GM12878 (cell line): Measurements from ENCODE around the gene ME2. TPM values are rescaled to one million over a fixed set of nuclear protein-coding genes. Genes with fewer than 3 reads are reported as not detected.

ENCODE experiments used
- ATAC-seq: fragments of 200-7000 bp; cut with Tn5 transposase; 3 replicates; pipeline ENCODE4 v1.9.1; 2020; ENCODE audit warnings: mild to moderate bottlenecking, moderate library complexity
- BruUV-seq: library from RNA; stranded (reverse); fragments of 400-500 nt; replicated peaks from 2 replicates; lab custom pipeline; 2021; lab: Mats Ljungman, UMichigan
- CTCF ChIA-PET: fragments of 300-600 bp; sonication (Branson Sonifier 250); formaldehyde crosslinking; extraction: SDS; loops from one replicate; lab custom pipeline; 2021; ENCODE audit warnings: inconsistent platforms; lab: Yijun Ruan, JAX
- POLR2A ChIA-PET: fragments of 350-600 bp; formaldehyde crosslinking; extraction: SDS; loops from one replicate; lab custom pipeline; 2021; ENCODE audit warnings: inconsistent platforms; lab: Charles Lee
- RAD21 ChIA-PET: fragments of 300-600 bp; sonication (Branson Sonifier 250); formaldehyde crosslinking; loops from one replicate; lab custom pipeline; 2023; ENCODE audit warnings: antibody characterized with exemption; ENCODE audit not compliant: unreplicated experiment; lab: Charles Lee
- SMC1A ChIA-PET: fragments of 300-600 bp; sonication (Branson Sonifier 250); formaldehyde crosslinking; loops from one replicate; lab custom pipeline; 2023; ENCODE audit not compliant: unreplicated experiment, uncharacterized antibody; lab: Charles Lee
- DNase-seq: peaks from one replicate; pipeline ENCODE4 v3.0.0-alpha.2; 2011; ENCODE audit warnings: low read depth, low spot score
- FAIRE-seq: peaks from 3 replicates; lab custom pipeline; 2011; peaks lifted over from hg19 to GRCh38; lab: Jason Lieb, UNC
- H2AFZ ChIP-seq: 2 replicates; pipeline ENCODE4 v1.6.0; 2011; ENCODE audit warnings: low read depth, low read length, control low read depth; ENCODE audit not compliant: control insufficient read depth
- H3K27ac ChIP-seq: 2 replicates; pipeline ENCODE4 v1.5.1; 2011; ENCODE audit warnings: control low read depth; ENCODE audit not compliant: control insufficient read depth, insufficient read depth
- H3K27me3 ChIP-seq, 2 experiments: replicated peaks in 1 of 2; 2 replicates each; pipeline versions ENCODE4 v1.6.0 to v1.6.1; 2011; ENCODE audit warnings: low read length in 1 of 2; ENCODE audit not compliant: control insufficient read depth in 2 of 2, insufficient read depth in 2 of 2
- H3K36me3 ChIP-seq, 2 experiments: 2 replicates each; pipeline ENCODE4 v1.5.1; 2011; ENCODE audit warnings: low read length in 1 of 2; ENCODE audit not compliant: control insufficient read depth in 2 of 2, insufficient read depth in 2 of 2
- H3K4me1 ChIP-seq: 2 replicates; pipeline ENCODE4 v1.6.1; 2011; ENCODE audit warnings: mild to moderate bottlenecking, low read length, moderate library complexity, mixed read lengths; ENCODE audit not compliant: control insufficient read depth, insufficient read depth
- H3K4me2 ChIP-seq: 2 replicates; pipeline ENCODE4 v1.6.0; 2011; ENCODE audit warnings: control low read depth; ENCODE audit not compliant: control insufficient read depth, insufficient read depth
- H3K4me3 ChIP-seq: fragments of 200-600 bp; sonication (generic); 2 replicates; pipeline ENCODE4 v1.5.1; 2016
- H3K79me2 ChIP-seq: 2 replicates; pipeline ENCODE4 v1.6.0; 2011; ENCODE audit warnings: low read length; ENCODE audit not compliant: control insufficient read depth, insufficient read depth
- H3K9ac ChIP-seq: 2 replicates; pipeline ENCODE4 v1.8.0; 2011; ENCODE audit warnings: low read length, control low read depth, mixed read lengths; ENCODE audit not compliant: control insufficient read depth, insufficient read depth
- H3K9me3 ChIP-seq: replicated peaks from 3 replicates; pipeline ENCODE4 v1.5.1; 2011; ENCODE audit warnings: mild to moderate bottlenecking, low read length; ENCODE audit not compliant: control insufficient read depth, insufficient read depth
- H4K20me1 ChIP-seq: 2 replicates; pipeline ENCODE4 v1.6.0; 2011; ENCODE audit not compliant: control insufficient read depth, insufficient read depth
- CBX5 ChIP-seq: sonication (generic); IDR thresholded peaks from 2 replicates; pipeline ENCODE4 v1.6.1; 2016; ENCODE audit warnings: low read depth, moderate library complexity, mild to moderate bottlenecking, inconsistent platforms
- EP300 ChIP-seq, 2 experiments: fragments of 150-350 bp in 1 of 2; IDR thresholded peaks; 2 replicates each; pipeline ENCODE4 v1.6.1; 2011 to 2012; ENCODE audit warnings: low read depth in 2 of 2, low read length in 2 of 2, borderline replicate concordance in 1 of 2, improper control_type of control experiment in 1 of 2, inconsistent platforms in 1 of 2; ENCODE audit not compliant: control insufficient read depth in 1 of 2
- FOXM1 ChIP-seq: IDR thresholded peaks from 2 replicates; pipeline ENCODE4 v1.6.1; 2012; ENCODE audit warnings: low read depth, mild to moderate bottlenecking, inconsistent platforms, low read length, moderate library complexity
- HDAC6 ChIP-seq: fragments of 200-600 bp; sonication (generic); IDR thresholded peaks from one replicate; pipeline ENCODE4 v1.8.0; 2017; ENCODE audit warnings: antibody characterized with exemption; ENCODE audit not compliant: unreplicated experiment
- IKZF1 ChIP-seq: fragments of 450-650 bp; conservative IDR thresholded peaks from 2 replicates; pipeline ENCODE4 v1.6.1; 2017; ENCODE audit warnings: antibody characterized with exemption, mild to moderate bottlenecking
- NR2C2 ChIP-seq: IDR thresholded peaks from 2 replicates; pipeline ENCODE4 v1.6.1; 2011; ENCODE audit warnings: borderline replicate concordance, low read depth; ENCODE audit not compliant: control insufficient read depth, insufficient read length
- NRF1 ChIP-seq: conservative IDR thresholded peaks from 2 replicates; pipeline ENCODE4 v1.6.1; 2011; ENCODE audit warnings: mild to moderate bottlenecking, low read depth, low read length, improper control_type of control experiment
- POU2F2 ChIP-seq: IDR thresholded peaks from 3 replicates; pipeline ENCODE4 v1.6.1; 2011; ENCODE audit warnings: low read depth, mild to moderate bottlenecking, low read length, borderline replicate concordance
- SREBF1 ChIP-seq: IDR thresholded peaks from 2 replicates; pipeline ENCODE4 v1.6.1; 2012; ENCODE audit warnings: mild to moderate bottlenecking, low read length
- WGBS: methylation state at CpG from one replicate; pipeline ENCODE4 v1.1.6; 2016; ENCODE audit warnings: low lambda C conversion rate; ENCODE audit not compliant: insufficient replicate concordance, insufficient coverage; ENCODE audit errors: missing lambda C conversion rate; 5-methylcytosine and 5-hydroxymethylcytosine counted together
- in situ Hi-C: fragments of 300-500 bp; cut with MboI; formaldehyde crosslinking; loops from 9 replicates; pipeline ENCODE4 v1.14.3; 2018; ENCODE audit warnings: mixed read lengths
- intact Hi-C: fragments of 100-400 bp; cut with micrococcal nuclease; formaldehyde crosslinking; loops from one replicate; pipeline ENCODE4 v1.14.2; 2022; ENCODE audit not compliant: unreplicated experiment
- polyA plus RNA-seq, 11 experiments: library from polyadenylated mRNA; depleted of rRNA in 4 of 11; unstranded in 6 of 11; stranded (reverse) in 5 of 11; fragments of >200 nt; fragmentation: Nextera tagmentation in 4 of 11; fragmentation: Illumina TruSeq in 1 of 11; extraction: Ambion mirVana in 4 of 11; extraction: Trizol in 1 of 11; gene quantifications; 1 replicate in 1 of 11; 2 replicates in 10 of 11; pipeline versions ENCODE4 v1.2.1 to v1.2.3, GENCODE V29; 2011 to 2016; ENCODE audit warnings: inconsistent platforms in 2 of 11, missing spikeins in 2 of 11, low read depth in 1 of 11
- total RNA-seq, 4 experiments: library from RNA; depleted of rRNA in 3 of 4; stranded (reverse); fragments of >200 nt in 3 of 4; fragmentation: Illumina TruSeq in 1 of 4; extraction: Trizol in 1 of 4; gene quantifications; 2 replicates each; pipeline versions ENCODE4 v1.2.1 to v1.2.3, GENCODE V29; 2013 to 2021
- TF ChIP-seq, protein P1 (sequence below): fragments of 450-650 bp; IDR thresholded peaks from 2 replicates; pipeline ENCODE4 v1.6.1; 2017; ENCODE audit warnings: mild to moderate bottlenecking, low read depth, inconsistent platforms; ENCODE audit not compliant: poor library complexity, severe bottlenecking
- TF ChIP-seq, protein P2 (sequence below): fragments of 450-650 bp; IDR thresholded peaks from 2 replicates; pipeline ENCODE4 v1.6.1; 2016; ENCODE audit warnings: mild to moderate bottlenecking, moderate library complexity, borderline replicate concordance
- TF ChIP-seq, protein P3 (sequence below): fragments of 450-650 bp; conservative IDR thresholded peaks from 2 replicates; pipeline ENCODE4 v1.6.1; 2017; ENCODE audit warnings: mild to moderate bottlenecking, moderate library complexity

ME2 gene
- total and polyA plus RNA-seq, 10 of the 15 experiments (the other 5 are each of a cell fraction or from before 2014, with no cell fraction given), result 41.3 to 155 (median 133) TPM

DNA sequence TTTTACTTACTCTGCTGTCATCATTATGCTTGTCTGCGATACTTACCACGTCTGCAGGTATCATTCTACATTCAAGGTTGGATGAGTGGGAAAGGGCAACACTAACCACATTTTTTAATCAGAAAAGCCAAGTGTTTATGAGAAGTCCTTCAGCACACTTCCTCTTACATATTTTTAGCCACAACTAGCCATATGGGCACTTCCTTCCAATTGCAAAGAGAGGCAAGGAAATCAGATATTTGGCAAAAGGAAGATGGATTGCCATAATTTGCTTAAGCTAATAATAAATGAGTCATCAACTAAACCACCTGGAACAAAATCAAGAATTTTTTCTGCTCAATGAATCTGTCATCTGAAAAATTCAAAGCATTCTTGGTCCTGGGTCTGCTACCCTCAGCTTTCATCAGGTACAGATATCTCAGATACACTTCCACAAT, 42.4 kb upstream of the ME2 start:
- WGBS, result 0% methylated on average over 2 of the region's 2 CpGs
- SMC1A ChIA-PET, result interaction anchor here (0.7 kb wide), 1 partner anchor 480 kb away, joined by 4 read pairs; no protein-coding TSS in a partner anchor
- intact Hi-C loops, result no loop called here
- Histone ChIP-seq H3K4me2 (peak overlapping the region; percentile 40), H3K4me3 (no peak overlapping the region), H3K27me3 (no peaks in the 10 kb centered on the region), H3K9me3 (no peaks in the 10 kb centered on the region; the same call in 2 of the 3 replicates), H3K79me2 (no peaks in the 10 kb centered on the region), H4K20me1 (no peaks in the 10 kb centered on the region), H2AFZ (peak overlapping the region; percentile 62), H3K36me3 (no peaks in the 10 kb centered on the region), H3K4me1 (peaks cover 24% of the 10 kb centered on the region), H3K27ac (no peak overlapping the region), H3K9ac (no peak overlapping the region)
- in situ Hi-C loops, result no loop called here
- peak; percentile 32 for DNase-seq
- CTCF ChIA-PET, result interaction anchor here (0.6 kb wide), 1 partner anchor 105 kb away, joined by 3 read pairs; no protein-coding TSS in a partner anchor
- peak; percentile 66 for FAIRE-seq
- peak; percentile 76 for ATAC-seq
- POLR2A ChIA-PET, result no interaction called here
- BruUV-seq, result no TSS peak
- RAD21 ChIA-PET, result no interaction called here
- TF ChIP-seq, protein P1, sequence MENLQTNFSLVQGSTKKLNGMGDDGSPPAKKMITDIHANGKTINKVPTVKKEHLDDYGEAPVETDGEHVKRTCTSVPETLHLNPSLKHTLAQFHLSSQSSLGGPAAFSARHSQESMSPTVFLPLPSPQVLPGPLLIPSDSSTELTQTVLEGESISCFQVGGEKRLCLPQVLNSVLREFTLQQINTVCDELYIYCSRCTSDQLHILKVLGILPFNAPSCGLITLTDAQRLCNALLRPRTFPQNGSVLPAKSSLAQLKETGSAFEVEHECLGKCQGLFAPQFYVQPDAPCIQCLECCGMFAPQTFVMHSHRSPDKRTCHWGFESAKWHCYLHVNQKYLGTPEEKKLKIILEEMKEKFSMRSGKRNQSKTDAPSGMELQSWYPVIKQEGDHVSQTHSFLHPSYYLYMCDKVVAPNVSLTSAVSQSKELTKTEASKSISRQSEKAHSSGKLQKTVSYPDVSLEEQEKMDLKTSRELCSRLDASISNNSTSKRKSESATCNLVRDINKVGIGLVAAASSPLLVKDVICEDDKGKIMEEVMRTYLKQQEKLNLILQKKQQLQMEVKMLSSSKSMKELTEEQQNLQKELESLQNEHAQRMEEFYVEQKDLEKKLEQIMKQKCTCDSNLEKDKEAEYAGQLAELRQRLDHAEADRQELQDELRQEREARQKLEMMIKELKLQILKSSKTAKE, result no peak
- TF ChIP-seq HDAC6, result no peak
- TF ChIP-seq EP300 (IDR thresholded peaks at IDR 0.05; ENCODE audit: borderline replicate concordance in 1 of 2, control insufficient read depth in 1 of 2, low read depth in 2 of 2, low read length in 2 of 2), result no peak
- no peak for TF ChIP-seq NRF1
- no peak; the same call in 1 of the 2 replicates for TF ChIP-seq IKZF1
- TF ChIP-seq FOXM1, result no peak
- TF ChIP-seq POU2F2, result peak; percentile 66; the same call in 1 of the 3 replicates
- TF ChIP-seq, protein P2, sequence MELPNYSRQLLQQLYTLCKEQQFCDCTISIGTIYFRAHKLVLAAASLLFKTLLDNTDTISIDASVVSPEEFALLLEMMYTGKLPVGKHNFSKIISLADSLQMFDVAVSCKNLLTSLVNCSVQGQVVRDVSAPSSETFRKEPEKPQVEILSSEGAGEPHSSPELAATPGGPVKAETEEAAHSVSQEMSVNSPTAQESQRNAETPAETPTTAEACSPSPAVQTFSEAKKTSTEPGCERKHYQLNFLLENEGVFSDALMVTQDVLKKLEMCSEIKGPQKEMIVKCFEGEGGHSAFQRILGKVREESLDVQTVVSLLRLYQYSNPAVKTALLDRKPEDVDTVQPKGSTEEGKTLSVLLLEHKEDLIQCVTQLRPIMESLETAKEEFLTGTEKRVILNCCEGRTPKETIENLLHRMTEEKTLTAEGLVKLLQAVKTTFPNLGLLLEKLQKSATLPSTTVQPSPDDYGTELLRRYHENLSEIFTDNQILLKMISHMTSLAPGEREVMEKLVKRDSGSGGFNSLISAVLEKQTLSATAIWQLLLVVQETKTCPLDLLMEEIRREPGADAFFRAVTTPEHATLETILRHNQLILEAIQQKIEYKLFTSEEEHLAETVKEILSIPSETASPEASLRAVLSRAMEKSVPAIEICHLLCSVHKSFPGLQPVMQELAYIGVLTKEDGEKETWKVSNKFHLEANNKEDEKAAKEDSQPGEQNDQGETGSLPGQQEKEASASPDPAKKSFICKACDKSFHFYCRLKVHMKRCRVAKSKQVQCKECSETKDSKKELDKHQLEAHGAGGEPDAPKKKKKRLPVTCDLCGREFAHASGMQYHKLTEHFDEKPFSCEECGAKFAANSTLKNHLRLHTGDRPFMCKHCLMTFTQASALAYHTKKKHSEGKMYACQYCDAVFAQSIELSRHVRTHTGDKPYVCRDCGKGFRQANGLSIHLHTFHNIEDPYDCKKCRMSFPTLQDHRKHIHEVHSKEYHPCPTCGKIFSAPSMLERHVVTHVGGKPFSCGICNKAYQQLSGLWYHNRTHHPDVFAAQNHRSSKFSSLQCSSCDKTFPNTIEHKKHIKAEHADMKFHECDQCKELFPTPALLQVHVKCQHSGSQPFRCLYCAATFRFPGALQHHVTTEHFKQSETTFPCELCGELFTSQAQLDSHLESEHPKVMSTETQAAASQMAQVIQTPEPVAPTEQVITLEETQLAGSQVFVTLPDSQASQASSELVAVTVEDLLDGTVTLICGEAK, result no peak
- TF ChIP-seq CBX5, result no peak
- TF ChIP-seq SREBF1, result no peak
- no peak for TF ChIP-seq NR2C2
- TF ChIP-seq, protein P3, sequence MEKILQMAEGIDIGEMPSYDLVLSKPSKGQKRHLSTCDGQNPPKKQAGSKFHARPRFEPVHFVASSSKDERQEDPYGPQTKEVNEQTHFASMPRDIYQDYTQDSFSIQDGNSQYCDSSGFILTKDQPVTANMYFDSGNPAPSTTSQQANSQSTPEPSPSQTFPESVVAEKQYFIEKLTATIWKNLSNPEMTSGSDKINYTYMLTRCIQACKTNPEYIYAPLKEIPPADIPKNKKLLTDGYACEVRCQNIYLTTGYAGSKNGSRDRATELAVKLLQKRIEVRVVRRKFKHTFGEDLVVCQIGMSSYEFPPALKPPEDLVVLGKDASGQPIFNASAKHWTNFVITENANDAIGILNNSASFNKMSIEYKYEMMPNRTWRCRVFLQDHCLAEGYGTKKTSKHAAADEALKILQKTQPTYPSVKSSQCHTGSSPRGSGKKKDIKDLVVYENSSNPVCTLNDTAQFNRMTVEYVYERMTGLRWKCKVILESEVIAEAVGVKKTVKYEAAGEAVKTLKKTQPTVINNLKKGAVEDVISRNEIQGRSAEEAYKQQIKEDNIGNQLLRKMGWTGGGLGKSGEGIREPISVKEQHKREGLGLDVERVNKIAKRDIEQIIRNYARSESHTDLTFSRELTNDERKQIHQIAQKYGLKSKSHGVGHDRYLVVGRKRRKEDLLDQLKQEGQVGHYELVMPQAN, result no peak
